Activated T-cell treated with anti-CD3 and anti-CD28 coated beads, Interleukin-2, amount 50 U/mL, for 48 hours (primary cell): ENCODE results near the gene MAGIX.
"Not testable (repeated sequence)": the region's sequence is repeated elsewhere in the genome, so short reads cannot be mapped to it uniquely, and the experiment has no call there.

Experiments used
- DNase-seq, 2 experiments: peaks; one replicate each; pipeline ENCODE4 v3.0.0-alpha.2; 2020

The MAGIX gene

DNA sequence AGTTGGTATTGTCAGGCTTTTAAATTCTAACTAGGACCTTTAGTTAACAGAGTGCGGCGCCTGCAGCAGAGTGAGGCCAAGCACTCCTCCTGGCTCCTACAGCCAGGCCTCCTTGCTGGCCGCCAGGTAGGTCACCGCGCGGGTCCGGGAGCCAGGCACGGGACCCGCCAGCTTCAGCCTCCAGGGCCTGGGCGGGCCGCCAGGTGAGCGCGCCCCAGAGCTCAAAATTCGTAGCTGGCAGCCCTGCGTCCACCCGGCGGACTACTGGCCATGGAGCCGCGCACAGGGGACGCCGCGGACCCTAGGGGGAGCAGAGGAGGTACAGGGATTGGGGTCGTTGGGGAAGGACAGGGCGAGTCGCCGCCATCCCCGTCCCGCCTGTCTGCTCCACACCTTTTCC lies at the start of gene MAGIX:
TSS of gene MAGIX (plus strand) at position 139 of the 400 bp plus-strand sequence. CDS start at position 271, 132 bp downstream.
- DNase-seq = no peak

DNA sequence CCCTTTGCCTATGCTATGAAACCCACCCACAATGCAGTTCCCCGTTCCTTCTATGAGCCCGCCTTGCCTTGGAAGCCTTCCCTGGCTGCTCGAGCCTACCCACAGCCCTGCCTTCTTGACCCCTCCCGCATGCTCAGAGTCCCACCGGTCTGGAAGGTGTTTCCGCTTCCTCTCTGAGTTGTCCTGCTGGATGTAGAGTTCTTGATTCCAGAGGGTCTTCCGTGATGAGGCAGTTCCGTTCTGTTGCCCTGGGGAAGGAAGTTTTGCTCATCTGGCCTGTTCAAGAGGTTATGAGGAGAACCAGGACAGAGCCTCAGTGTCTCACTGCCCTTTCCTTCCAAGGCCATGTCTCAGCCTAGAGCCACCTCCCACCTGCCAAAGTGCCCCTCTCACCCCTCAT lies 46.5 kb upstream of the MAGIX start:
- no peak for DNase-seq

DNA sequence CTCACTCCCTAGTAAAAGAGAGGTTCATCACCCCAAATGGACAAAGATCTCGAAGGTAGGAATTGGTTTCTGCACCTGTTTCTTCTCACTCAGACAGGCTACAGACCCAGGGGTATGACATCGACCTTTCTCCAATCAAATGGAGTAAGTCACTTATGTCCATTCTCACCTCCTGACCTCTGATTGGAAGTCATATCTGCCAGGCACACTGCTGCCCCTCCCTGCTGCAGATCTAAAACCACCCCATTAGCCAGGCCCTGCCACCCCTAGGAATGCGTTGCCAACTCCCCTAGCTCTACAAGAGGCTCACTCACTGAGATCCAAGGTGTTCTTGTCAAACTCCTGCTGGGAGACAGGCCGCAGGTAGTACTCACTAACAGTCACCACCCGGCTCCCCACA lies 45.8 kb upstream of the MAGIX start:
- no peak for DNase-seq

DNA sequence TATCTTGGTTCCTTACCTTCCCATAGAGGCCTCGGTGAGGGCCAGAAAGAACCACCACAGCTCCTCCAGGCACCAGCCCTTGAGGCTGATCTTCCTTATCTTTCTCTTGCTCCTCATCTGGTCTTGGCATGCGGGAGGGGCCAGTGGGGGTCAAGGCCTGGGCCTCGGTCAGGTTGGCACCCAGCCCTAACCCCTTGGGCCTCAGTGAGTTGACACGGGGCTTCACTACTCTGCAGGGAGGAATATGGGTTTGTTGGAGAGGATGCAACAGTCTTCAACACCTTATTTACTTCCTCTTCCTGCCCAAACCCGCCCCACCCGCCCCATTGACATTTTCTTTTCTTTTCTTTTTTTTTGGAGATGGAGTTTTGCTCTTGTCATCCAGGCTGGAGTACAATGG lies 45.0 kb upstream of the MAGIX start:
- DNase-seq = no peak

DNA sequence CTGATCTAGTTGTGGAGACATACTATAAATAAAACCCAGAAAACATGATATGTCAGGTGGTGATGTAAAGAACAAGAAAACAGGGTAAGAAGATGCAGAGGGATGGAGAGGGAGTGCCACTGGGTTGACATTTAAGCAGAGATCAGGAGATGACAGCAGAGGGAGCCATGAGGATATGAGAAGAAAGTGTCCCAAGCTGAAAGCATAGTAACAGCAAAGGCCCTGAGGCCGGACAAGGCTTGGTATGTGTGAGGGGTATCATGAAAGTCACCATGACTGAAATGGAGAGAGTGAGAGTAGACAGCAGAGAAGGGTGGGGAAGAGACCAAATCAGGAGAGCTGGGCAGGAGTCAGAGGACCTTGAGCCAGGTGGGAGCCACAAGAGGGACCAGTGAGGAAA lies 42.5 kb upstream of the MAGIX start:
- no peak for DNase-seq

DNA sequence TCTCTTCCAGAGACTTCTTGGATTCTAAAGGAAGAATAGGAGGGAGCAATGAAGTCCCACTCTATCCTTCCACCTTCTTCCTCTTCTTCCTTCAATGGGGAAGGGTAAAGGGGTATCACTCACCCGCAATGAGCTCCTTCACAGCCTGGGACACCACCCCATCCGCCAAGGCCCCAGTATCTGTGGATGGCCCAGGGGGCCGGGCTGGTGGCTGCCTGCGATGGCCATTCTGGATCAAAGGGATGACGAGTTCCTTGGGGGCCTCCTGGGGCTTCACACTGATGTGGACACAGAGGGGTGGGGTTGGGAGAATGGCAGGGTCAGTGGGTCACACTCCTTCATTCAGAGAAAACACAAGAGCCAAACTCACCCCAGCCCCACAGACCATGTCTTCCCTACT lies 40.1 kb upstream of the MAGIX start:
- no peak for DNase-seq

DNA sequence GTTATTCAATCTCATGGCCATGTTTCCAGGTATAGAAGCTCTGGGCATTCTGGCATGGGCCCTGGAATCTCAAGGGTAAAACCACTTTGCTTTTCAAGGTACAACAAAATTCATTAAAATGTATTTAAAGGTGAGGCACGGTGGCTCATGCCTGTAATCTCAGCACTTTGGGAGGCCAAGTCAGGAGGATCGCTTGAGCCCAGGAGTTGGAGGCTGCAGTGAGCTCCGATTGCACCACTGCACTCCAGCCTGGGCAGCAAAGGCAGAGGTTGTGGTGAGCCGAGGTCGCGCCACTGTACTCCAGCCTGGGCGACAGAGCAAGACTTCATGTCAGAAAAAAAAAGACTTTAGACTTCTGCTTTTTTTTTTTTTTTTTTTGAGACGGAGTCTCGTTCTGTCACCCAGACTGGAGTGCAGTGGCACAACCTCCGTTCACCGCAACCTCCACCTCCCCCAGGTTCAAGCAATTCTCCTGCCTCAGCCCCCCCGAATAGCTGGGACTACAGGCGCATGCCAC lies 34.8 kb upstream of the MAGIX start:
- DNase-seq = not testable (repeated sequence)

DNA sequence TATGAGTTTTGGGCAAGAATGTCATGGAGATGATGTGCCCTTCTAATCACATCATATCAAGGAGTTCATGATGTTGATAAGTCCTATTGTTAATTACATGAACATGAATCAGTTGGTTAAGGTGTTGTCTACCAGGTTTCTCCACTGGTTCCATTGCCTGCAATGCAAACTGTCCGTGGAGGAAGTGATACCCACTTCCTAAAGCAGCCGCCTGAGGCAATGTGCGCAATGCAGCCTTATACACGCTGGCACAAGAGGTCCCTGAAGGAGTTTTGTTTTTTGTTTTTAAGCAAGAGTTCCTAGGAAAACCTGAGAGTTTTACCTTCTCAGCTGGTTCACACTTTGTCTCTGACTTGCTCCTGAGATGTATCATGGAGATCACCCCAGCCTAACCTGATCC lies 33.1 kb upstream of the MAGIX start:
- DNase-seq = no peak

DNA sequence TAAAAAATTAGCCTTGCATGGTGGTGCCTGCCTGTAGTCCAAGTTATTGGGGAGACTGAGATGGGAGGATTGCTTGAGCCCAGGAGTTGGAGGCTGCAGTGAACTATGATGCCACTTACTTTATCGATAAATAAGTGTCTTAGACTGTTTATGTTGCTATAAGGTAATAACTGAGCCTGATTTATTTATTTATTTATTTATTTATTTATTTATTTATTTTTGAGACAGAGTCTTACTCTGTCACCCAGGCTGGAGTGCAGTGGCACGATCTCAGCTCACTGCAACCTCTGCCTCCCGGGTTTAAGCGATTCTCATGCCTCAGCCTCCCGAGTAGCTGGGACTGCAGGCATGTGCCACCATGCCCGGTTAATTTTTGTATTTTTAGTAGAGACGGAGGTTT lies 30.3 kb upstream of the MAGIX start:
- not testable (repeated sequence) for DNase-seq

DNA sequence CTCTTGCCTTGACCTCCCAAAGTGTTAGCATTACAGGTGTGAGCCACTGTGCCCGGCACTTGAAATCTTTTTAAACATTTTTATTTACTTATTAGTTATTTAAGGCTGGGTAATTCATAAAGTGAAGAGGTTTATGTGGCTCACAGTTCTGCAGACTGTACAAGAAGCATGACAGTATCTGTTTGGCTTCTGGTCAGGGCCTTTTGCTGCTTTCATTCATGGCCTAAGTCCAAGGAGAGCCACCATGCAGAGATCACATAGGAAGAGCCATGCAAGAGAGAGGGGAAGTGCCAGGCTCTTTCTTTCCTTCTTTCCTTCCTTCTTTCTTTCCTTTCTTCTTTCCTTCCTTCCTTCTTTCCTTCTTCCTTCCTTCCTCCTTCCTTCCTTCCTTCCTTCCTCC lies 28.8 kb upstream of the MAGIX start:
- no peak for DNase-seq

DNA sequence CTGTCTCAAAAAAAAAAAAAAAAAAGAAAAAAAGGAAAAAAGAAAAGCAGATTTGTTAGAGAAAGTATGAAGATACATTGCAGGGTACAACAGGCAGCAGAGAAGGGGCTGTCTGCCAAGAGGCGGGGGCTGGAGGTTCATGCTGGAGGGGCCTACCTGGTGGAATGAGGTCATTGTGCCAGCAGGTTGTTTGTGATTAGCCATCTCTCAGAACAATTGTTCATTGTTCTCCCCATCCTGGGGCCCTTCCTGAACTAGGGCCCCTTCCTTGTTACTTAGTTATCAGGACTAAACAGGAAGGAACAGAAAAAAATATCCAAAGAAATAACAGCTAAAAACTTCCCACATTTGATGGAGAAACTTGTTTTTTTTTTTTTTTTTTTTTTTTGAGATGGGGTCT lies 25.1 kb upstream of the MAGIX start:
- no peak for DNase-seq

DNA sequence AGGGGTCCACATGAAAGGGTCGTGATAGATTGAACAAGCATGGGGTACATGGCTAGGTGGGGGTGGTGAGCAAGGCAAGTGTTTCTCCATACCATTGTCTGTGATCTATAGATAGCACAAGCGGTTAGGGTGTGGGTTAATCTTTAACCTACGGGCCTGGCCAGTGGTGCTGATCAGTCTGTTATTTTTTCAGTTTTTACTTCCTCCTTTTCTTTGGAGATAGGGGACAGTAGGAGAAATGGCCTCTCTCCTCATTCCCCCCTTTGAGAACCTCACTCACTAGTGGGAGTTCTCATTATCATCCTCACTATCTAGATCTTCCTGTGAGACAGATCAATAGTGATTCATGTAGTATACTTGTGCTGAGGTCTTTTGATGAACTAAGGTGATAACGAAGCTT lies 22.8 kb upstream of the MAGIX start:
- DNase-seq = no peak

DNA sequence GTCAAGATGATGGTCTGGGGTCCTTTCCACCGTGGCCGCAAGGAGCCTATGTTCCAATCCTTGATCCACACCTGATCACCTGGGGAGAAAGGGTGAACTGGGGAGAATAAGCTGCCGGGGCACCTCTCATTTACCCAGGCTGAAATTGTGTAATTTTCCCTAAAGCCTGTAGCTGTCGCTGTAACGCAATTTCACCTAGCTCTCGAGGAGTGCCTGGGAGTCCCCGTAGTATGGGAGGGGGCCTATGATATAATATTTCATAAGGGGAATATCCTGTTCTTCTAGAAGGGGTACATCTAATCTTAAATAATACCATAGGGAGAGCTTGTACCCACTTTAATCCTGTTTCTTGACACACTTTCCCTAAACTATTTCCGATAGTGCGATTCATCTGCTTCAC lies 20.3 kb upstream of the MAGIX start:
- DNase-seq = not testable (repeated sequence)

DNA sequence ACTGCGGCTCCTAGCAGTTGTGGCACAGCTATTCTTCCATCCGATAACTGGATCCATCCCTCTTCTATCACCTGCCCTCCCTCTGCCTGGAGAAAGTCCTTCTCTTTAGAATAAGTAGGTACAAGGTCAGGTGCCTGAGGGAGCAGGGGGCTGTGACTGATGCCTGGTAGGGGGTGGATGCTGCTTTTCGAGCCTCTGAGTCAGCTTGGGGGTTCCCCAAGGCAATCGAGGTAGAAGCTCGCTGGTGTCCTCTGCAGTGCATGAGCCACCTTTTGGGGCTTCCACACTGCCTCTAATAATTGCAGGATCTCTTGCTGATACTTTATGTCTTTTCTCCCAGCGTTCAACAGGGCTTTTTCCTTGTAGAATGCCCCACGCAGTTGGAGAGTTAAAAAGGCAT lies 19.4 kb upstream of the MAGIX start:
- peak in 1 of 2 experiments; percentile 25 for DNase-seq

DNA sequence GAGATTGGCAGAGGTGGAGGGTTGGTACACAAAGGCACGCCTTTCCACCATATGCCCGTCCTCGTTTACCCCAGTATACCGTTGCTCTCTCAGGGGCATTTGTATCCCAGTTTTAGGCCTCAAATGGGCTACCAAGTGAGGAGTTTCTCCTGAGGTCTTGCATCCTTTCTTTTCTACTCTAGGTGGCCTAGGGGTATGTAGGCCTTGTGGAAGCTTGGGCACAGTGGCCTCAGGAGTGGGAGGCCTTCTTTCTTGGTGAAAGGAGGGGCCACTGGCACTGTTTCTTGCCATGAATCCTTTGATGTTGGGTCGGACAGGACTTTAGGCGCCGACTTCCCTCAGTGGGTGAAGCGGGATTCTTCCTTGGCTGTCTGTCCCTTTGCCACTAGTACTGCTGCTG lies 15.3 kb upstream of the MAGIX start:
- no peak for DNase-seq

DNA sequence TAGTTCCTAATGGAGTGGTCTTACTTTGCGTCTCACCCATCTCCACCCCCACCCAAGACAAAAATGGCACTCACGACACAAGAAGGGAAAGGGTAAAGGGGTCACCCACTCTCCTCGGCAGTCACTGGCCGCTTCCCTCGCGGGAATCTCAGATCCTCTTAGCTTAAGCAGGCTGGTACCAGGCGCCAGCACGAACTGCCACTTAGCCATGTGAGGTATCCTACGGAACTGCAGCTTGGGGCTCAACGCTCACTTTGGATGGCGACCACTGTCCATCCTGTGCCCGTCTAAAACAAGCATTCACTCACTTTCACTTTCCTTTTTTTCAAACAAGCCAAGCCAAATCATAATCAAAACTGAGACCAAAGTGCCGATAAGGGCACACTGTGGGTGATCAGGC lies 14.6 kb upstream of the MAGIX start:
- DNase-seq = no peak

DNA sequence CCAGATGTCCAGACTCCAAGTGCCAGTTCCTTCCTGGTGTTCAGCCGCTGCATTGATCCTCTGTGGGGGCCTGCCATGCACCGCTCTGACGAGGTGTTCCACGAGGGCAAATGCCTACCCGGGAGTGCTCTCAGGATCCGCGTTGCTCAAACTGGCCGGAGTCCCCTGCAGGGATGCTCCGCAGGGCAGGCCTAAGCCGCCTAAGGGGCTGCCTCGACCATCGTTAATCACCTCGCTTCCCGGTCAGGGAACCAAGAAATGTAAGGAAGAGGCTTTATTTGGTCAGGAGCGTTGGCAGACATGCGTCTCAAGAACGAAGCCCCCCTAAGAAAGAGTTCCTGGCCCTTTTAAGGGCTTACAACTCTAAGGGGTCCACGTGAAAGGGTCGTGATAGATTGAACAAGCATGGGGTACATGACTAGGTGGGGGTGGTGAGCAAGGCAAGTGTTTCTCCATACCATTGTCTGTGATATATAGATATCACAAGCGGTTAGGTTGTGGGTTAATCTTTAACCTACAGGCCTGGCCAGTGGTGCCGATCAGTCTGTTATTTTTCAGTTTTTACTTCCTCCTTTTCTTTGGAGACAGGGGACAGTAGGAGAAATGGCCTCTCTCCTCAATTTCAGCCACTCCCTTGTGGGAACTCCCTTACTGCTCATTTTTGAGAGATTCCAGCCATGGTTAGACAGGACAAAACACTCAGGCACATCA lies 14.0 kb upstream of the MAGIX start:
- not testable (repeated sequence) for DNase-seq

DNA sequence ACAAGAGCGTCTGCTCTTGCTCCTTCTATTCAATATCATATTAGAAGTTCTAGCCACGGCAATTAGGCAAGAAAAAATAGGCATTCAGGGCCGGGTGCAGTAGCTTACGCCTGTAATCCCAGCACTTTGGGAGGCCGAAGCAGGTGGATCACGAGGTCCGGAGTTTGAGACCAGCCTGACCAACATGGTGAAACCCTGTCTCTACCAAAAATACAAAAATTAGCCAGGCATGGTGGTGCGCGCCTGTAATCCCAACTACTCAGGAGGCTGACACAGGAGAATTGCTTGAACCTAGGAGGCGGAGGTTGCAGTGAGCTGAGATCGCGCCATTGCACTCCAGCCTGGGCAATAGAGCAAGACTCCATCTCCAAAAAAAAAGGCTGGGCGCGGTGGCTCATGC lies 13.3 kb upstream of the MAGIX start:
- DNase-seq = not testable (repeated sequence)

DNA sequence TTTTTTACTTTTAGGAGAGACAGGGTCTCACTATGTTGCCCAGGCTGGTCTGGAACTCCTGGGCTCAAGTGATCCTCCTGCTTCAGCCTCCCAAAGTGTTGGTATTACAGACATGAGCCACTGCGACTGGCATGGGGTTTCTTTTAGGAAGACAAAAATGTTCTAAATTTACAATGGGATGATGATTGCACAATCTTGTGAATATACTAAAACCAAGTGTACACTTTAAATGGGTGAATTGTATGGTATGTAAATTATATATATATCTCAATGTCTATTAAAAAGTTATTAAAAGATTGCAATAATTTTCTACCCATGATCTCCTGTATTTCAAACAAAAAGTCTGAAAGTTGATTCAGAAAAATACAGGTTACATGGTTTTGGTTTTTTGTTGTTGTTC lies 9.1 kb upstream of the MAGIX start:
- no peak for DNase-seq

DNA sequence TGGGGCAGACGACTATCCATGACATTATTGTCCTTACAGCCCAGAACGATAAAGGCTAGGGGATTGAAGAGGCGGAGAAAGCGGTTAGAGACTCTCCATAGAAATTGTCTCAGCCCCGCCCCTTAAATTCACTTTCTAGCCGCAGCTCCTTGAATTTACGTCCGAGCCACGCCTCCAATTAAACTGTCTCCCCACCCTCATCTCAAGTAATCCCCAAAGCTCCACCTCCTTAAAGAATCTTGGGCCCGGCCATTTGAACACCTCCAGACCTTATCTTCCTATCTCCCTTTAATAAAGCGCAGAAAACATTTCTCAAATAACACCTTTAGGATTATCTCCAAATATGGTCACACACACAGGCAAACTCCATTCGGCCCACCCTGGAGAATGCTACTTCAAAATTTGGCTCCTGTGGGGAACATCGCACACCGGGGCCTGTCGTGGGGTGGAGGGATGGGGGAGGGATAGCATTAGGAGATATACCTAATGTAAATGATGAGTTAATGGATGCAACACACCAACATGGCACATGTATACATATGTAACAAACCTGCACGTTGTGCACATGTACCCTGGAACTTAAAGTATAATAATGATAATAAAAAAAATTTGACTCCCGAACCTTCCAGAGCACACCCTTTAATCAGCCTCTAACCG lies 7.2 kb upstream of the MAGIX start:
- peak in 1 of 2 experiments; percentile 42 for DNase-seq

DNA sequence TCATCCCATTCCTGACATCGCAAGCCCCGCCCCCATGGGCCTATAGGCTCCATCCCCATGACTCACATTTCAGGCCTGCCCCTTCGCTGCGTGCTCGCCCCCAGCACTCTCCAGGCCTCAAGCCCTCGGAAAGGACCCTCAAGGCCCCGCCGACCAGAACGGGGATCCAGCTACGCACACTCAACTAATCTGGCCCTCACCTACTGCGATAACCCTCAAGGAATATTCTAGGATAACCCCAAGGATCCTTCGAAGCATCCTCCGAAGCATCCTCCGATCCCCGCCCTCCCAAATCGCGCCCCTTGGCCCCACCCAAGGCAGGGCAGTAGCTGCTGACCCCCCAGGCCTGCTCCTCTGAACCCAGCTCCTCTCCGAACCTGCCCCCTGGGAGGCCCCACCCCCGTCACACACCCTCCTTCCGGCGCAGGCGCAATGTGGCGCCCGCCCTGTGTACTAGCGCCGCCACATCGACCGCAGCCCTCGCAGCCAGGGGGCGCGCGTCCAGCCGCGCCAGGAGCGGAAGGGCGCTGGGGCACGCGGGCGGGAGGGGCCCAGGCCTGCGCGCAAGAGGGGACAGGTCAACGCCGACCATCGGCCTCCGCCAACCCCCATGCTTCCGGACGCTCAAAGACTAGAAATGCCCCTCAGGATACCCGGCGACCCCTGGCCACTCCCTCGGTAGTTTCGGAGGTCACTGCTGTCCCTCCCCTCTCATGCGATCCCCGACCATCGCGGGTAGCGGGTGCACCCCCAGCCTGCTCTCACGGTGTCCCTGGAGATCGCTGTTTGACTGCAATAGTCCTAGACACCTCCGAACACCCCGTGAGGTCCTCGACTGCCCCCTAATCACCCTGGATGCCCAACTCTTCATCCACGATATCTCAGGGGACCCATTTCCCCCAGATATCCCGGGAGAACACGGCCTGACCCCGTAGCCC lies 6.4 kb upstream of the MAGIX start:
- DNase-seq = peak; percentile 86 to 88

DNA sequence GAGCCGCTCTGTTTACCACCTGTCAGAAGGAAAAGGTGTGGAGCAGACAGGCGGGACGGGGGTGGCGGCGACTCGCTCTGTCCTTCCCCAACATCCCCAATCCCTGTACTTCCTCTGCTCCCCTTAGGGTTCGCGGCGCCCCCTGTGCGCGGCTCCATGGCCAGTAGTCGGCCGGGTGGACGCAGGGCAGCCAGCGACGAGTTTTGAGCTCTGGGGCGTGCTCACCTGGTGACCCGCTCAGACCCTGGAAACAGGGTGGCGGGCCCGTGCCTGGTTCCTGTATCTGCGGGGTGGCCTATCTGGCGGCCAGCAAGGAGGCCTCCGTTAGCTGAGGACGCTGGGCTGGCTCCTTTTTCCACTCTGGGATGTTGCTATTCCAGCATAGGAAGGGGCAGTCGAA lies 5.4 kb upstream of the MAGIX start:
- no peak for DNase-seq

DNA sequence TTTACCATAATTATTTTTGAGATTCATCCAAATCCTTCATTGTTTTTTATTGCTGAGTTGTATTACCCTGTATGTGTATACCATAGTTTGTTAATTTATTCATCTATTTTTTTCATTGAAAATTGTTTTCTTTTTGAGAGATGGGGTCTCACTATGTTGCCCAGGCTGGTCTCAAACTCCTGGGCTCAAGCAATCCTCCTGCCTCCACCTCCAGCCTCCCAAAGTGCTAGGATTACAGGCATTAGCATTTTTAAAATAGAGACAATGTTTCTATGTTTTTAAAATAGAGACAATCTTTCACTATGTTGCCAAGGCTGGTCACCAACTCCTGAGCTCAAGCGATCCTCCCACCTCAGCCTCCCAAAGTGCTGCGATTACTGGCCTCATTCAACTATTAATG lies 1.6 kb upstream of the MAGIX start:
- no peak for DNase-seq
